NCI-H146 treated with DMSO at 0.1 percent for 48 hours (cell line): ENCODE results near the gene RPTOR.
"Not testable (repeated sequence)": the region's sequence is repeated elsewhere in the genome, so short reads cannot be mapped to it uniquely, and the experiment has no call there.

Source experiments
- DNase-seq: peaks from one replicate; lab custom pipeline; 2025; ENCODE audit not compliant: unreplicated experiment; lab: John Stamatoyannopoulos, UW

The RPTOR gene

GRCh38 chr17:80795090-80795580 lies 250.5 kb downstream of the RPTOR start:
- DNase-seq = no peak

GRCh38 chr17:80795754-80796153 lies 251.1 kb downstream of the RPTOR start:
- DNase-seq = no peak

- no peak for DNase-seq
Measured at GRCh38 chr17:80796430-80796861, 251.8 kb downstream of the RPTOR start.

GRCh38 chr17:80797222-80797621 lies 252.6 kb downstream of the RPTOR start:
- not testable (repeated sequence) for DNase-seq

- DNase-seq = no peak
Measured at GRCh38 chr17:80797741-80798594, 253.3 kb downstream of the RPTOR start.

- no peak for DNase-seq
Measured at GRCh38 chr17:80798595-80799537, 254.2 kb downstream of the RPTOR start.

GRCh38 chr17:80799538-80800480 lies 255.2 kb downstream of the RPTOR start:
- no peak for DNase-seq

- no peak for DNase-seq
Measured at GRCh38 chr17:80800481-80801391, 256.1 kb downstream of the RPTOR start.

GRCh38 chr17:80802626-80803450 lies 258.2 kb downstream of the RPTOR start:
- no peak for DNase-seq

GRCh38 chr17:80803451-80804428 lies 259.1 kb downstream of the RPTOR start:
- no peak for DNase-seq

GRCh38 chr17:80804466-80804865 lies 259.8 kb downstream of the RPTOR start:
- DNase-seq = no peak

GRCh38 chr17:80805032-80805751 lies 260.6 kb downstream of the RPTOR start:
- no peak for DNase-seq

- DNase-seq = no peak
Measured at GRCh38 chr17:80807014-80807413, 262.4 kb downstream of the RPTOR start.

GRCh38 chr17:80807882-80808281 lies 263.2 kb downstream of the RPTOR start:
- DNase-seq = no peak

GRCh38 chr17:80811181-80812105 lies 266.8 kb downstream of the RPTOR start:
- DNase-seq = no peak
